ENCODE measurements around the gene DGKG. TPM values are rescaled to one million over a fixed set of nuclear protein-coding genes. Genes with fewer than 3 reads are reported as not detected.

Gene DGKG
- total and polyA plus RNA-seq, 10 of the 15 experiments (the other 5 are each of a cell fraction or from before 2014, with no cell fraction given): 0.39 to 6.2 (median 4.7) TPM

DNA sequence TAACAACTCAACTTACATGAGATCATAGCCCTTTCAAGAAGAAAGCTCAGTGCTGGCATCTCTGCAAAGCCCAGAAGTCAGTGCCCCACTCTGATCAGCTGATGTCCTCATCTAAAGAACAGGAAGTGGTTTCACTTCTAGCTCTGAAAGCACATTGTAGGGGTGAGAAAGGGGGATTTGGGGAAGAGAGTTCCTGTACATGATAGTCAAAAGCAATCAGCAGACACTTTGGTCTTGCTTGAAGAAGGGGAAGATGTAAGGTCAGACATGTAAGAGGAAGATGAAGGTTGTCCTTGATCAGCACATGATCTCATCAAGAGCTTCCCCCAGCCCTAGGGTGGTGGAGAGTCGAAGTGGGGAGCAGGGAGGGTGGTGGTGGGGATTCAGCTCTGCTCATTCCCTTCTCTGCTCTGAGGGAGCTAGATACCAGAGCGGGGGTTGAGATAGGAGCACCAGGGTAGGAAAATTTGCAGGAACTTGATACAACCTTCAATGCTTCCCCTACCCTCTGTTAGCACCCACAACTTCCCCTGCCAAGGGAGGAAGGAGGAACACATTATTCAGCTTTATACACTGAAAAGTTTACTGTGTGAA, 176.7 kb downstream of the DGKG start (continued):
- no peak for TF ChIP-seq YBX1 (IDR thresholded peaks at IDR 0.05)

GRCh38 chr3:186184021-186184420, 178.0 kb downstream of the DGKG start:
- DNase-seq (ENCODE audit: low read depth, low spot score): no peak
- WGBS (ENCODE audit: insufficient coverage, insufficient replicate concordance, low lambda C conversion rate, missing lambda C conversion rate): 57% methylated on average over 2 of the region's 2 CpGs

More at GRCh38 chr3:186184021-186184420, 178.0 kb downstream of the DGKG start:
- peaks cover 0 to 1% of the 10 kb centered on the region in 2 experiments; a peak in 2 of 4 replicates for H3K27me3 ChIP-seq (replicated peaks in 1 of 2; ENCODE audit: control insufficient read depth in 2 of 2, insufficient read depth in 2 of 2, low read length in 1 of 2)
- H3K9me3 ChIP-seq (replicated peaks; ENCODE audit: control insufficient read depth, insufficient read depth, low read length): no peaks in the 10 kb centered on the region
- SMC1A ChIA-PET (ENCODE audit: uncharacterized antibody, unreplicated experiment): interaction anchor here (1.0 kb wide), 1 partner anchor 207 kb away, joined by 3 read pairs; no protein-coding TSS in a partner anchor
- no peaks in the 10 kb centered on the region for H3K79me2 ChIP-seq (ENCODE audit: control insufficient read depth, insufficient read depth, low read length)
- FAIRE-seq (no peak), ATAC-seq (no peak)
- no peak overlapping the region for H3K27ac ChIP-seq (ENCODE audit: control insufficient read depth, insufficient read depth)
- no peaks in the 10 kb centered on the region for H3K36me3 ChIP-seq (ENCODE audit: control insufficient read depth in 2 of 2, insufficient read depth in 2 of 2, low read length in 1 of 2)
- TF ChIP-seq, protein P1, sequence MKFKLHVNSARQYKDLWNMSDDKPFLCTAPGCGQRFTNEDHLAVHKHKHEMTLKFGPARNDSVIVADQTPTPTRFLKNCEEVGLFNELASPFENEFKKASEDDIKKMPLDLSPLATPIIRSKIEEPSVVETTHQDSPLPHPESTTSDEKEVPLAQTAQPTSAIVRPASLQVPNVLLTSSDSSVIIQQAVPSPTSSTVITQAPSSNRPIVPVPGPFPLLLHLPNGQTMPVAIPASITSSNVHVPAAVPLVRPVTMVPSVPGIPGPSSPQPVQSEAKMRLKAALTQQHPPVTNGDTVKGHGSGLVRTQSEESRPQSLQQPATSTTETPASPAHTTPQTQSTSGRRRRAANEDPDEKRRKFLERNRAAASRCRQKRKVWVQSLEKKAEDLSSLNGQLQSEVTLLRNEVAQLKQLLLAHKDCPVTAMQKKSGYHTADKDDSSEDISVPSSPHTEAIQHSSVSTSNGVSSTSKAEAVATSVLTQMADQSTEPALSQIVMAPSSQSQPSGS (IDR thresholded peaks at IDR 0.05; ENCODE audit: low read length): no peak
- TF ChIP-seq ZNF217 (IDR thresholded peaks at IDR 0.05) (no peak), EED (IDR thresholded peaks at IDR 0.05; ENCODE audit: low read depth) (no peak), ZSCAN29 (IDR thresholded peaks at IDR 0.05) (no peak), CEBPB (IDR thresholded peaks at IDR 0.05; ENCODE audit: borderline replicate concordance in 1 of 2, low read depth in 2 of 2, low read length in 2 of 2) (no peak), RELA (IDR thresholded peaks at IDR 0.05; ENCODE audit: borderline replicate concordance, partially characterized antibody) (no peak), RB1 (IDR thresholded peaks at IDR 0.05; ENCODE audit: borderline replicate concordance) (no peak), NFXL1 (IDR thresholded peaks at IDR 0.05; ENCODE audit: borderline replicate concordance) (no peak), ETV6 (conservative IDR thresholded peaks at IDR 0.05 in 1 of 2, IDR thresholded peaks at IDR 0.05 in 1 of 2; ENCODE audit: borderline replicate concordance in 1 of 2, low read depth in 1 of 2) (no peak), PML (IDR thresholded peaks at IDR 0.05; ENCODE audit: low read length) (no peak), MYC (IDR thresholded peaks at IDR 0.05; ENCODE audit: insufficient read depth, insufficient read length, insufficient replicate concordance, low read length, severe bottlenecking) (no peak), NFIC (IDR thresholded peaks at IDR 0.05; ENCODE audit: low read depth, low read length) (no peak)
- TF ChIP-seq, protein P2, sequence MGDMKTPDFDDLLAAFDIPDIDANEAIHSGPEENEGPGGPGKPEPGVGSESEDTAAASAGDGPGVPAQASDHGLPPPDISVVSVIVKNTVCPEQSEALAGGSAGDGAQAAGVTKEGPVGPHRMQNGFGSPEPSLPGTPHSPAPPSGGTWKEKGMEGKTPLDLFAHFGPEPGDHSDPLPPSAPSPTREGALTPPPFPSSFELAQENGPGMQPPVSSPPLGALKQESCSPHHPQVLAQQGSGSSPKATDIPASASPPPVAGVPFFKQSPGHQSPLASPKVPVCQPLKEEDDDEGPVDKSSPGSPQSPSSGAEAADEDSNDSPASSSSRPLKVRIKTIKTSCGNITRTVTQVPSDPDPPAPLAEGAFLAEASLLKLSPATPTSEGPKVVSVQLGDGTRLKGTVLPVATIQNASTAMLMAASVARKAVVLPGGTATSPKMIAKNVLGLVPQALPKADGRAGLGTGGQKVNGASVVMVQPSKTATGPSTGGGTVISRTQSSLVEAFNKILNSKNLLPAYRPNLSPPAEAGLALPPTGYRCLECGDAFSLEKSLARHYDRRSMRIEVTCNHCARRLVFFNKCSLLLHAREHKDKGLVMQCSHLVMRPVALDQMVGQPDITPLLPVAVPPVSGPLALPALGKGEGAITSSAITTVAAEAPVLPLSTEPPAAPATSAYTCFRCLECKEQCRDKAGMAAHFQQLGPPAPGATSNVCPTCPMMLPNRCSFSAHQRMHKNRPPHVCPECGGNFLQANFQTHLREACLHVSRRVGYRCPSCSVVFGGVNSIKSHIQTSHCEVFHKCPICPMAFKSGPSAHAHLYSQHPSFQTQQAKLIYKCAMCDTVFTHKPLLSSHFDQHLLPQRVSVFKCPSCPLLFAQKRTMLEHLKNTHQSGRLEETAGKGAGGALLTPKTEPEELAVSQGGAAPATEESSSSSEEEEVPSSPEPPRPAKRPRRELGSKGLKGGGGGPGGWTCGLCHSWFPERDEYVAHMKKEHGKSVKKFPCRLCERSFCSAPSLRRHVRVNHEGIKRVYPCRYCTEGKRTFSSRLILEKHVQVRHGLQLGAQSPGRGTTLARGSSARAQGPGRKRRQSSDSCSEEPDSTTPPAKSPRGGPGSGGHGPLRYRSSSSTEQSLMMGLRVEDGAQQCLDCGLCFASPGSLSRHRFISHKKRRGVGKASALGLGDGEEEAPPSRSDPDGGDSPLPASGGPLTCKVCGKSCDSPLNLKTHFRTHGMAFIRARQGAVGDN (IDR thresholded peaks at IDR 0.05): no peak
- POLR2A ChIA-PET: interaction anchor here (0.7 kb wide), 1 partner anchor 53 kb away, joined by 4 read pairs; no protein-coding TSS in a partner anchor
- no TSS peak for BruUV-seq (replicated peaks)
- H2AFZ ChIP-seq (ENCODE audit: control insufficient read depth, low read depth, low read length): no peak overlapping the region
- no peak overlapping the region for H3K4me3 ChIP-seq
- RAD21 ChIA-PET (ENCODE audit: unreplicated experiment): interaction anchor here (1.7 kb wide), 1 partner anchor 31 kb away, joined by 5 read pairs; no protein-coding TSS in a partner anchor
- intact Hi-C loops (cut with micrococcal nuclease; ENCODE audit: unreplicated experiment) (no loop called here), in situ Hi-C loops (cut with MboI) (no loop called here)
- H3K9ac ChIP-seq (ENCODE audit: control insufficient read depth, insufficient read depth, low read length): no peak overlapping the region
- H4K20me1 ChIP-seq (ENCODE audit: control insufficient read depth, insufficient read depth): no peaks in the 10 kb centered on the region
- peaks cover 9% of the 10 kb centered on the region for H3K4me1 ChIP-seq (ENCODE audit: control insufficient read depth, insufficient read depth, low read length)
- no peak overlapping the region for H3K4me2 ChIP-seq (ENCODE audit: control insufficient read depth, insufficient read depth)
- CTCF ChIA-PET: interaction anchor here (0.7 to 2.2 kb wide), 6 partner anchors 8 to 241 kb away, joined by 3 to 7 read pairs (median 3); no protein-coding TSS in a partner anchor
